Activated CD4-positive, alpha-beta T cell treated with anti-CD3 and anti-CD28 coated beads for 1 hour (primary cell): ENCODE results near the gene VPS45.
"Not testable (repeated sequence)": the region's sequence is repeated elsewhere in the genome, so short reads cannot be mapped to it uniquely, and the experiment has no call there.

Experiments
- DNase-seq: peaks from one replicate; pipeline ENCODE4 v3.0.0-alpha.2; 2020

Gene VPS45

DNA sequence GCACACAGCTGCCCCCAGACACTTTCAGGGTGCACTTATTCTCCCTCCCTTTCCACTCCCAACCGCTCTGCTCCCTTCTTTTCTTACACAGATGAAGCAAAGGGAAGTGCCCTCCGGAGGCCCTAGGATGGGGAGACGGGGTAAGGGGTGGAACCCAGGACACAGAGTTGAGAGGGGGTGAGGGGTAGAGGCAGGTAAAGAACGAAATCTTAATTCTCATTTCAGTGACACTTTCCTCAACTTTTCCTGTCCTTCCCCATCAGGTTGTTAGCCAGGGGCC is 94.9 kb downstream of the VPS45 start:
- DNase-seq, result no peak

DNA sequence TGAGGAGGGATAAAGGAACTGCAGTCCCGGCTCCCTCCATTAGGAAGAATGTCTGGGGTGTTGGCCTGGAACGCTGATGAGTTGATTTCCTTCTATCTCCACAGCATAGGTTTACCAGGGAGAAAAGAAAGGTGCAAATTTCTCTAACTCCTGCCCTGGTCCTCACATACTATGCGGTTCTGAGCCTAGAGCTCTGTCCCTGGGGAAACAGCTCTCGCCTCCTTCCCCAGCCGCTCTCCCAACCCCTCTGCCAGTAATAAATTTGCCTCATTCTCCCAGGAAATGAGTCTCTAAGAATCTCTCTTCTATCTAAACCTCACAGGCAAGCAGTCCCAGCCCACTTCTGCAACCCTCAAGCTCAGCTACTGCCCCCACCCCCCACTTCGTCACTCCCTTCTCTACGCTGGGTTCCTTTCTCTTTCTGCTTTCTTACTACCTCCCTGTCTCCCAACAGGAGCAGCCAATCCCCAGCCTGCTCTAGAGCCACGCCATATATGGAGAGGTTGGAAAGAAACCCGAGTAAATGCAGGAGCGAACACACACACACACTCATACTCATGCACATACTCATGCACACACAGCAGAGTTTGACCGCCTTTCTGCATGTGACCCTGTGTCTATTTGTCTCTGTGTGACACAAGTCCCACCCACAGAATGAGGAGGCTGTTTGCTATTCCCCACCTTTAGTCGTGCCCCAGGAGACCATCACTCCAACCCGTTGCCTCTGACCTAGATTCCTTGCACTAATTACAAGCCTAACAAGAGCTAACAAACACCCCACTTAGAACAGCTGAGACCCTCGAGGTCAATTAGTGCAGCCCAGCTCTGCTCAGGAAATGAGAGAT is 95.5 kb downstream of the VPS45 start:
- no peak for DNase-seq

DNA sequence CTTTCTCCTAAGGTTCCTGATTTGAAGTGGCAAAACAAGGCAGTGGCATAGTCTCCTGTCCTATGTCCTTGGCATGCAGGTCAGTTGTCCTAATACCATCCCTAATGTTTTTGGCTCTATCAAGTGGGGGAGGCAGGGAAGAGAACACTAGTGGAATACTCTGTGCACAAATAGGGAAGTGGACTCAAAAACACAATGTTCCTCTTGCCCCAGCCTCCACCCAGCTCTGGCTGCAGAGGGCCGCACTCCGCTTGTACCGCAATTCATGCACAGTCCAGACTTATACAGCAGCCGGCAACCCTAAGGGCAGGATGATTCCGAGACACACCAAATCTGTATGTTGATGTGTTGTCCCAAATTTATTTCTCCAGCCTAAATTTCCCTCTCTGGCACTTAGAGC is 96.6 kb downstream of the VPS45 start:
- DNase-seq, result no peak

DNA sequence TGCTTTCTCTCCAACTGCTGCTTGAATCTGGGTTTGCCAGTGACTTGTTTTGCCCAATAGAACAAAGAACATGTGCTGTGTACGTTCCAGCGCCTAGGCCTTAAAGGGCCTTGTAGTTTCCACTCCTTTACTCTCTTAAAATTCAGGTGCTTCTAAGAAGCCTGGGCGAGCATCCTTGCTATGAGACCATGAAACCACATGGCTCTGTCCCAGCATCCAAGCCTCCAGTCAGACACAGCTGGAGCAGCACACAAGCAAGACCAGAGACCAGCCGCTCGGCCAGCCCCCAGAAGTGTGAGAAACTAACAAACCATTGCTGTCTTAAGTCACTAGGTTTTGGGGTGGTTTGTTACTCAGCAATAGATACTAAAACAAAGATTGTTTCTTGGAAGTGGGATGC is 97.2 kb downstream of the VPS45 start:
- no peak for DNase-seq

DNA sequence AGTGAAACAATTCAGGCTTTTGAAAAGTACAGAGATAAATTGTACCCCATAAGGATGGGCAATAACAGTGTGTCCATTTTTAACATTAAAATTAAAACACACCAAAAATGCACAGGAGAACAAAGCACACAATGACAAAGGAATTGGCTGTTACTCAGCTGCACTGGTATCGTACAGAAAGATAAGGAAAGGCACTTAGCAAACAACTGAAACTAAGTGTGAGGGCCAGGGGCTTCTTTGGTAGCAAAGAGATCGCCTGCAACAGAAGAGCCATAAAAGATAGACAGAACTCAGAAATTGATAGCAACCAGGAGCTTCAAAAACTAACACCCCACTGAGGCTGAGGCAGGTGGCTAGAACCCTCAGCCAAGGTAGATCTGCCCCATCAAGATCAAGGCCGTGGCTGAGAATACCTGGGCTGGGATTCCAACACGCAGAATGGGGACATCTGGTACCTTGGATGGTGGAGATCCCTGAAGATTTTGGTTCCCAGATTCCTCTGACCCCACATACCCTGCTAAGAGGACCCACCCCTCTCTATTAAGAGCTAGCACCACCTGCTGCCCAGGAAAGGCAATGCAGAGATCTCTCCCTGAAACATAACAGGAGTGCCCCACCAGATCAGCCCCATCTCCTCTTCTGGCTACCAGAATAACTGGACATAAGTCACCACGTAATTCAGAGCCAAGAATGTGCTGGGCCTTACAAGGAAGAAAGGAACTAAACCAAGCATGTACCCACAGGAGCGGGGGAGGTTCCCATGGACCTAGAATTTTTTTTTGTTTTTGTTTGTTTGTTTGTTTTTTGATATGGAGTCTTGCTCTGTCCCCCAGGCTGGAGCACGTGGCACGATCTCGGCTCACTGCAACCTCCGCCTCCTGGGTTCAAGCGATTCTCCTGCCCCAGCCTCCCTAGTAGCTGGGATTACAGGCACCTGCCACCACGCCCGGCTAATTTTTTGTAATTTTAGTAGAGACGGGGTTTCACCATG is 98.3 kb downstream of the VPS45 start:
- peak; percentile 28 for DNase-seq

DNA sequence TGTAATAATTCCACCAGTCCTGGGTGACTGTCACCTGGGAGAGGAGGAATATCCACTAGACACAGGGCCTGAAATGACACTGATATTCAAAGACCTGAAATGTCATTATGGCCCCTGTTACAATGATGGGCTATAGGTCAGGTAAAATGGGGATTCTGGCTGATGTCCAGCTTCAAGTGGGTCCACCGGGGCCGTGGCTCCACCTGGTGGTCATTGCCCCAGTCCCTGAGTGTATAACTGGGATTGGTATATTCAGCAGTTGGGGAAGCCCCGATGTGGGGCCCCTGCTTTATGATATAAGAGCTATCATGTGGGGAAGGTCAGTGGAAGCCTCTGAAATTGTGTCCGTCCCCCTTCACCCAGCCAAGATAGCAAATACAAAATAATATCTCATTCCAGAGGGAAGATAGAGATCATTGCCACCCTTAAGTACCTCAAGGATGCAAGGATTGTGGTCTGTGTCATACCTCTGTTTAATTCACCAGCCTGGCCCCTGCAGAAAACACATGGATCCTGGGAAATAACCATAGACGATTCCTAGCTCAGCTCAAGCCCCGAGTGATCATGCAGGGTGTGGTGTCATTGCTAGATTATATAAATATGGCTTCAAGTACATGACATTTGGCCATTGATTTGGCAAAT is 101.5 kb downstream of the VPS45 start:
- peak; percentile 29 for DNase-seq

DNA sequence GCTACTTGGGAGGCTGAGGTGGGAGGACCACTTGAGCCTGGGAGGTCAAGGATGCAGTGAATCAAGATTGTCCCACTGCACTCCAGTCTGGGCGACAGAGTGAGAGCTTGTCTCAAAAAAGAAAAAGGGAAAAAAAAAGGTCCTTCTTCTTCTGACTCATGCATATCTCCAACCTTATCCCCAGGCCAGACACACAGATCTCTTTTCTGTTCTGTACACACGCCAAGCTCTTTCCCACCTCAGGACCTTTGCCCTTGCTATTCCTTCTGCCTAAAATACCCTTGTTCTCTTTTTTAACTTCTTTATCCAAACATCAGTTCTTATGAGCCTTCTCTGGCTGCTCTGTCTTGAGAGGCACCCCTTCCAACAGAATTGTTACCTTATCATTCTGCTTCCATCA is 104.2 kb downstream of the VPS45 start:
- DNase-seq, result no peak

DNA sequence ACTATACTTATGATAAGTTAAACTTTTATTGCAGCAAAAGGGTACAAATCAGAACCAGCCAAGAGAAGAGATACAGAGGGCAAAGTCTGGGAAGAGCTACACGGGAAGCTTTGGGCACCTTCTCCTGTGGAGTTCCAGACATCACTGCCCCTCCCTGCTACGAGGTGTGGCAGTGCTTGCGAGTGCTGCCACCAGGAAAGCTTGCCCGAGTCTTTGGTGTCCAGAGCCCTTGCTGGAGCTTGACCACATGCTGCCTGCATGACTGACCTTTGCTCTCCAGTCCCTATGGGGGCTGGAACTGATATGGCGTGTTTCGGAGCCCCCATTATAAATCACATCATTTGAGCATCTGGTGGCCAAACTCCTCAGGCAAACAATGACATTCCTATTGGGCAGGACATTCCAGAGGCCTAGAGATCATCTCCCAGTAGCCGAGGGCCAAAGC is 105.6 kb downstream of the VPS45 start:
- DNase-seq, result no peak

DNA sequence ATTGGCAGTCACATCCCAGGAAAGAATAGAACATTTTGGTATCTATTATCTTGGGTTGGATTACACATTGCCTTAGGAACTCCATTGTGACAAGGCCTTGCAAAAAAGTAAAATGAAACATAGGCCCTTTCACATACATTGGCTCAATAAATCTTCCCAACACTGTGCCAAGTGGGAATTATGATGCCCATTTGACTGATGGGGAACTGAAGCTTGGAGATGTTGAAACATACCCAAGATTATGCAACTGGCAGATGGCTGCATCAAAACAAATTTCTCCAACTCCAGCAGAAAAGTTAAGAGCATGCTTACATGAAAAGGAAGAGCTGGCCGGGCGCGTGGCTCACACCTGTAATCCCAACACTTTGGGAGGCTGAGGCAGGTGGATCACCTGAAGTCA is 109.0 kb downstream of the VPS45 start:
- DNase-seq, result no peak

DNA sequence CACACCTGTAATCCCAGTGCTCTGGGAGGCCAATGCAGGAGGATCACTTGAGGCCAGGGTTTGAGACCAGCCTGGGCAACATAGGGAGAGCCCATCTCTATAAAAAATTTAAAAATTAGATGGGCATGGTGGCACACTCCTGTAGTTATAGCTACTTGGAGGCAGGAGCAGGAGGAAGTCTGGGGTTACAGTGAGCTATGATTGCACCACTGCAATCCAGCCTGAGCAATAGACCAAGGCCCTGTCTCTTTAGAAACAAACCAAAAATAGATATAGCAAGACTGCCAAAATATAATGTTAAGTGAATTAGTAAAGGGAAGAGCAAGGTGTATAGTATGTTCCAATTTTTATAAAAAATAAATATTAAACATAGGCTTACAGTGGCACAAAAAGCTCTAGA is 111.0 kb downstream of the VPS45 start:
- no peak for DNase-seq

DNA sequence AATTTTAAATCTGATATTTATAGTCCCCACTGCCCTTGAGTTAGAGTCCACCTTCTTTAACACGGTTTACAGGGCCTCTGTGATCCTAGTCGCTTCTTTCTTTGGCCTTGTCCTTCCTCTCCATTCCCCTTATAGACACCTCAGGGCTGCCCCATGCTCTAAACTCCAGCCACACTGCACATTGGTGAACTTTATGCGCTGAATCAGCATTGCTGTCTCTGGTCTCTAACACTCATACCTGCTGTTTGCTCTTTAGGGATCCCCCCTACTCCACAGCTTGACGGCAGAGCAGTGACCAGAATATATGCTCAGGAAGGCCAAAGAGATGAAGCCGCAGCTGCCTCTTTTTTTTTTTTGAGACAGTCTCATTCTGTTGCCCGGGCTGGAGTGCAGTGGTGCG is 112.3 kb downstream of the VPS45 start:
- no peak for DNase-seq

DNA sequence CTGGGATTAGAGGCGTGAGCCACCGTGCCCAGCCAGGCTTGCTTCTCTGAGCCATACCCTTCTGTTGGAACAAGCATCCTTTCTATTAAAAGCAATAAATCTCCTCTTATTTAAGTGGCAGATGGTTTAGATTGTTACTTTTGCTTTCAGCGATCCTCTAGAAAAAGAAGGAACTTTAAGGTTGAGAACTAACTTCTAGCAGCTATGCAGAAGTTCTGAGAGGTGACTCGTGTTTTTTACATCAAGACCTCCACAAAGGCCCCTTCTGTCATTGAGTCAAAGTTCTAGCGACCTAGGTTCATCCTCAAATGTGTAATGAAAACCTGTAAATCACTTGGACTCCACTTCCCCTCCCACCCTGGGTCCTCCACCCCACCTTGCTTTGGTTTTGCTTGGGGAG is 112.9 kb downstream of the VPS45 start:
- no peak for DNase-seq

DNA sequence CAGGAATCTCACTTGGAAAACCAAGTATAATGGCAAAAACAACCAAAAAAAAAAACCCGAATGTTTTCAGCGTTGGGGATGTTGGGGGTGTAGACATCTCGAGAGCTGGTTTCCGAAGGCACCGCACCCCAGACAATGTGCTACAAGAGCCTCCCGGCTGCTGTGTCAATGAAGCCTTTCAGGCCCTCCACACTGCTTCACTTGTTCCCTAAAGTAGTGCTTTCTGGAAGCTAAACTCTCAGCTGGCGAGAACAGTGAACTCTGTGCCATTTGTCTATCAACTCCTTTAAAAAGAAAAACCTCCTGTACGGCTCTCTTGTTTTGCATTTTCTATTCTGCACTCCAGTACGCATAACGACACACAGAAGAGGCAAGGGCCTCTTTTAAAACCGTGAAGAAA is 114.7 kb downstream of the VPS45 start:
- no peak for DNase-seq

DNA sequence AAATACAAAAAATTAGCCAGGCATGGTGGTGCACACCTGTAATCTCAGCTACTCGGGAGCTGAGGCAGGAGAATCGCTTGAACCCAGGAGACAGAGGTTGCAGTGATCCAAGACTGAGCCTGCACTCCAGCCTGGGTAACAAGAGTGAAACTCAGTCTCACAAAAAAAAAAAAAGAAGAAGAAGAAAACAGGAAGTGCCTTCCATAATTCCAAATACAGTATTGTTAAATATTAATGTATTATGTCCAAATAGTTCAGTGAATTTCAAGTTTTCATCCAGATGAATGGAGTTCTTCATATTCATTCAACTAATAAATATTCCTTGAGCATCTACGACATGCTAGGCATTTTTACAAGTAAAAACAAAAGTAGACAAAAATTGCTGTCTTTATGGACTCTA is 115.5 kb downstream of the VPS45 start:
- no peak for DNase-seq

DNA sequence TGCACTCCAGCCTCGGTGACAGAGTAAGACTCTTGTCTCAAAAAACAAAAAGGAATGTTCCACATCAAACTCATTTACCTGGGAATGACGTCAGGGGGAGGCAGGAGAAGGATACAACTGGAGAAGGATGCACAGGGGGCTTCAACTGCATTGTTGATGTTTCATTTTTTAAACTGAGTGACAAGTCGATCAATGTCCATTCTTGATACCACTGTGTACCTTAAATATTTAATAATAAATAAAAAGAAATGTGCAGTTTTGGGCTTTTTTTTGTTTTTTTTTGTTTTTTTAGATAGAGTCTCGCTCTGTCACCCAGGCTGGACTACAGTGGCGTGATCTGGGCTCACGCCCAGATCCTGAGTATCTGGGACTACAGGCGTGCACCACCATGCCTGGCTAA is 117.9 kb downstream of the VPS45 start:
- no peak for DNase-seq

DNA sequence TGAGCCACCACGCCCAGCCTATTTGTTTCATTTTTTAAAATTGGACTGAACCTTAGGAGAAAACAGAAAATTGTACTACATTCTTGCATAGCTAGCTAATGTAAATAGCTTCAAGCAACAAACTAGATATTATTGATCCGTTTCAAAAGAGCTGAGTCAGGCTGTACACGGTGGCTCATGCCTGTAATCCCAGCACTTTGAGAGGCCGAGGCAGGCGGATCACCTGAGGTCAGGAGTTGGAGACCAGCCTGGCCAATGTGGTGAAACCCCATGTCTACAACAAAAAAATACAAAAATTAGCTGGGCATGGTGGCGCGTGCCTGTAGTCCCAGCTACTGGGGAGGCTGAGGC is 118.8 kb downstream of the VPS45 start:
- DNase-seq, result not testable (repeated sequence)

DNA sequence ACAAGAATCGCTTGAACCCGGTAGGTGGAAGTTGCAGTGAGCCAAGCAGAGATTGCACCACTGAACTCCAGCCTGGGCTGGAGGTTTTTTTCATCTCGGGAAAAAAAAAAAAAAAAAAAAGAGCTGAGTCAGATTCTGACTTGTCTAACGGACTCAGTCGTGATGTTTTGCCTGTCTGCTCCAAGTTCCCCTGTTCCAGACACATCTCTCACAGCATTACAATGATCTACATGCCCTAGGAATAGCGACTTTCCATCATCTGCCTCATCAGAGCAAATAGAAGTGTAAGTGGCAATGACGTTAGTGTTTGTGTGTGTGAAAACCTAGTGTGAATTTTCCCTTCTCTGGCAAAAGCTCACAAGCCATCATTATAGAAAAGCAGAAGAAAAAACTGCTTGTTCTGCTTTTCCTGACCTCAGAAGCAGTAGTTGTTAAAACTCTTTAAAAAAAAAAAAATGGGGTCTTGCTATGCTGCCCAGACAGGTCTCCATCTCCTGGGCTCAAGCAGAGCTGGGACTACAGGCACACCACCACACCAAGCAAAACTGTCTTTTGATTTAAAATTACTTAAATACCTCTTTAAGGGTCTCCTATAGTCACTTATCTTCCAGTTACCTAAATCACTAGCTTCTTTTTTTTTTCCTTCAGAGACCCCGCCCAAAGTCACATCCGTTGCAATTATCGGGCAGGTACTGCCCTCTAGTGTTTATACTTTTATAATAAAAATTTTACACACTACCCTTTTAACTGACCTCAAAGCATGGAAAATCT is 119.4 kb downstream of the VPS45 start:
- DNase-seq, result no peak

DNA sequence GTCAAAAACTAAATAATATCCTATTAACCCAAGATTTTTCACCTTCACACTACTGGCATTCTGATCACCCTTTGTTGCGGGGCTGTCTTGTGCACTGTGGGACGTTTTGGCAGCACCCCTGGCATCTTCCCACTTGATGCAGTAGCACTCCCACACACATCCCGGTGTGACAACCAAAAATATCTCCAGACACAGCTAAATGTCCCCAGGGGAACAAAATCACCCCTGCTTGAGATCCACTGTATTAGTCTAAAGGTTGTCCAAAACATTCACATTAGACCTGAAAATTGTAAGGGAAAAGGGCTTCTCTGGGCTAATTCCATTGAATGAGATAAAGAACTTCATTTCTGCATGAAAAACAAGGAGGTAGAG is 120.0 kb downstream of the VPS45 start:
- no peak for DNase-seq

DNA sequence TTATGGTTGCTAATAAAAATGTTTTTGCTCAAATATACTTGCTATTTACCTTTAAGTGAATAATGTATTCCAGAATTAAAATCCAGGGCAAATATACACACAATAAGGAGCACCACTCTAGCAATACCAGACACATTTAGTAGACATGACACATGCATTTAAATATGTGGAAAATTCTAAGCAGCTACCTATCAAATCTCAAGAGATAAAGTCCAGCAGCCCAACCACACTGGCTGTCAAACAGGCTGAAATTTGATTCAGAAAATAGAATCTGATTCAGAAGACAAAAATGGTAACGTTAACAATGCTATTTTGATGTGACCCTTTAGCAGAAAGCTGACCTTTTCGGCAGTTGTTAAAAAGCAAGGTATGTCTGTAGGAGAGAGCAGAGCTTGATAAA is 124.4 kb downstream of the VPS45 start:
- no peak for DNase-seq

DNA sequence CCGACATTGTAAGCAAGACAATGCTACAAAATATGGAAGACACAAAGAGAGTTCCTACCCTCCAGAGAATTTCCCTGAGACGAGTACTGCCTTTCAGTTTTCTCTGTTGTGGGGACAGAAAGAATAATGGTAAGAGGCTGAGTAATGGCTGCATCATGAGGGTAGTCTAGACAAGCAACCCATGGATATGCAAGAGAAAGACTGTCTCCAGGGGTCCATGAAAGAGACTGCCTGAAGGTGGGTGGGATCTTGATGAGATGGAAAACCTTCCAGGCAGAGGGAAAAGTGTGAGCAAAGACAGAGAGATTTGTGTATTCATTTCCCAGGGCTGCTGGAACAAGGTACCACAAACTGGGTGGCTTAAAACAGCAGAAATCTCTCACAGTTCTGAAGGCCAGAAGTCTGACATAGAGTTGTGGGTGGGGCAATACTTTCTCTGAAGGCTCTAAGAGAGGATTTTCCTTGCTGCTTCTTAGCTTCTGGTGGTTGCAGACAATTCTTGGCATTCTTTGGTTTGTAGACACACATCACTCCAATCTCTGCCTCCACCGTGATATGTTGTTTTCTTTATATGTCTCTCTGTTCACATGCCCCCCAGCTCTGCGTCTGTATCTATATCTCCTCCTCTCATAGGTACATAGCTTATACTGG is 126.9 kb downstream of the VPS45 start:
- DNase-seq, result no peak
